ENCODE results near the gene ZBED1.

The ZBED1 gene

DNA sequence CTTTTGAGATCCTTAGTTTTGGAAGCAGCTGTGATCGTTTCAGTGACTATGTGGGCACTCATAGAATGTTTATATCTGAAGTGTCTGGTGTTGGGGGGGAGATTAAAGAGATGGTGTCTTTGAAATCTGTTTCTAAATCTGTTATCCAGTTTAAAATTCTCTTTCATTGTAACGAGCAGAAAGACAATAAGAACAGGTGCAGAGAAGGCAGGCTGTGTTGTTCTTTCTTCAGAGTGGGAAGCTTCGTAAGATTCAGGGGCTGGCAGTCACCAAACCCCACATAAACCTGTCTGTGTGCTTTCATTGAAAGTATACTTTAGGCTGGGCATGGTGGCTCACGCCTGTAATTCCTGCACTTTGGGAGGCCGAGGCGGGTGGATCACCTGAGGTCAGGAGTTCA, 16.3 kb upstream of the ZBED1 start:
- DNase-seq, result no peak

DNA sequence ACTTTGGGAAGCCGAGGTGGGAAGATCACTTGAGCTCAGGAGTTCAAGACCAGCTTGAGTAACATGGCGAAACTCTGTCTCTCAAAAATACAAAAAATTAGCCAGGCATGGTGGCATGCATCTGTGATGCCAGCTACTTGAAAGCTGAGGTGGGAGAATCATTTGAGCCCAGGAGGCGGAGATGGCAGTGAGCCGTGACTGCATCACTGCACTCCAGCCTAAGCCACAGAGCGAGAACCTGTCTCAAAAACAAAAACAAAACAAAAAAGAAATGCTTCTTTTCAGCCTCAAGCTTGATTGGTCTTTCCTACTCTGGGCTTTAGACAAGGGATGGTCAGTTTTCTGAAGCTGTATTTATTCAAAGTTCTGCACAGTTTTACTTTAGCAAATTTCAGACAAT, 15.8 kb upstream of the ZBED1 start:
- DNase-seq, result no peak

DNA sequence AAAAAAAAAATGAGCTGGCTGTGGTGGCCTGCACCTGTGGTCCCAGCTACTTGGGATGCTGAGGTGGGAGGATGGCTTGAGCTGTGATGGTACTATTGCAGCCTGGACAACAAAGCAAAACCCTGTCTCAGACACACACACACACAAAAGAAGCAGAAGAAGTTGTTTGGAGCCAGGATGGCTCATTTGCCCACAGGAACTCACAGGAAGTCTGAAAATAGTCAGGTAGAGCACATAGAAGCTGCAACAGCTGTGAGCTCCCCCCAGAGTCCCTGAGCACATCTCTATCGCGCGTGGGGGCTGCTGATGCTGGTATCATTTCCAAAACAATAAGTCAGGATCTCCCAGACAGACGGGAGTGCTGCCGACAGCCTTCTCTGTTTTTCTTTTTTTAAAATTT, 13.4 kb upstream of the ZBED1 start:
- no peak for DNase-seq

DNA sequence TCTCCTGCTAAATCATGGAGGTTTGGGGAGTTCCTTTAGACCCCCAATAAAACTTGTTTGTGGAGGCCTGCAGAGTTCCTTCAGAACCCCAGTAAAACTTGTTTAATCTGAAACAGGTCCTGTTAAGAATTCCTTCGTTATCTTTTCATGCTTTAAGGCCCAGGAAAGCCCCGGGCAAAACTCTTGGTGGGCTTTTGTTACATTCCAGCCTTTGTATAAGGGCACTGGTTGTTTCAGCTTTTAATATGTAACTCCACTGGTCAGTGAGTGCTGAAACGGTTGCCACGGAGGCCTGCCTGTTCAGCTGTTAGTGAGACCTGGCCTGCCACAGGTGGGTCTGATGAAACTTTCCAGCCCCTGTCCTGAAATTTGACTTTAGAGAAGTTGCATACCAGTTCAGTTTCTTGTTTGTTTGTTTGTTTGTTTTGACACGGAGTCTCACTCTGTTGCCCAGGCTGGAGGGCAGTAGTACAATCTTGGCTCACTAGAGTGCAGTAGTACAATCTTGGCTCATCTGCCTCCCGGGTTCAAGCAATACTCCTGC, 12.4 kb upstream of the ZBED1 start:
- no peak for DNase-seq

DNA sequence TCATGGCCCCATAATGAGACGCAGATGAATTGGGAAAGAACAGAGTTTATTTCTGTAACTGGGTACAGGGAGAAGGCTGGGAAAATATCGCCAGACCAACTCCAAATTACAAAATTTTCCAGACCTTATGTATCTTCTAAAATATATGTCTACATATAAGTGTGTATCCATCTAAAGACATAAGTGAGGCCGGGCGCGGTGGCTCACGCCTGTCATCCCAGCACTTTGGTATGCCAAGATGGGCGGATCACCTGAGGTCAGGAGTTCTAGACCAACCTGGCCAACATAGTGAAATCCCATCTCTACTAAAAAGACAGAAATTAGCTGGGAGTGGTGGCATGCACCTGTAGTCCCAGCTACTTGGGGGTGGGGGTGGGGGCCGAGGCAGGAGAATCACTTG, 11.7 kb upstream of the ZBED1 start:
- DNase-seq, result no peak

DNA sequence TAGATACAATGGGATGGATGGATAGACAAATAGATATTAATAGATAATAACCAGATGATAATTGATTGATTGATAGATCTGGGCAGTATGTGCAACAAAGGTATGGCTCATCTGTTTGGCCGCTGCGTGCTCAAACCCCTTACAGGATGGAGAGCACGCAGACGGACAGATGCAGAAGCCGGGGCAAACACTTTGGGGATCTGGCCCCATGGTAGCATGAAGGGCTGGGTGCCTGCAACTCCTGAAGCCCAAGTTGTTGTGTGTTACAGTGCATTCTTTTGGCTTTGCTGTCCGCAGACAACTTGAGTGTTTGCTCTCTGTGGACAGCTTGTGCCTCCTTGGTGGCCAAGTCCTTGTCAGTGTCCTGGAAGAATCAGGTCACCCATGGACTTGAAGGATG, 10.6 kb upstream of the ZBED1 start:
- no peak for DNase-seq

DNA sequence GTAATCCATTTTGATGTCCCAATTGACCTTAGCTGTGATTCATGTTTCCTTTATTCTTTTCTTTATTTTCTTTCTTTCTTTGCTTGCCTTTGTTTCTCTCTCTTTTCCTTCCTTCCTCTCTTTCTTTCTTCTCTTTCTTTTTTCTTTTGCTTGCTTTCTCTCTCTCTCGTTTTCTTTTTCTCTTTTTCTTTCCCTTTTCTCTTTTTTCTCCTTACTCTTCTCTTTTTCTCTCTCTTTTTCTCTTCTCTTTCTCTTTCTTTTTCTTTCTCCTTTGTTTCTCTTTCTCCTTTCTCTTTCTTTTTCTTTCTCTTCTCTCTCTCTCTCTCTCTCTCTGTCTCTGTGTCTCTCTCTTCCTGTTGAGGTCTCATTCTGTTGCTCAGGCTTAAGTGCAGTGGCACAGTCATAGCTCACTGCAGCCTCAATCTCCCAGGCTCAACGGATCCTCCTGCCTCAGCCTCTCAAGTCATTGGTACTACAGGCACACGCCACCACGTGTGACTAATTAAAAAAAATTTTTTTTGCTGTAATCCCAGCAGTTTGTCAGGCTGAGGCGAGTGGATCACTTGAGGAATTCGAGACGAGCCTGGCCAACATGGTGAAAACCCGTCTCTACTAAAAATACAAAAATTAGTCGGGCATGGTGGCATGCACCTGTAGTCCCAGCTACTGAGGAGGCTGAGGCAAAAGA, 8.0 kb upstream of the ZBED1 start:
- DNase-seq, result no peak

DNA sequence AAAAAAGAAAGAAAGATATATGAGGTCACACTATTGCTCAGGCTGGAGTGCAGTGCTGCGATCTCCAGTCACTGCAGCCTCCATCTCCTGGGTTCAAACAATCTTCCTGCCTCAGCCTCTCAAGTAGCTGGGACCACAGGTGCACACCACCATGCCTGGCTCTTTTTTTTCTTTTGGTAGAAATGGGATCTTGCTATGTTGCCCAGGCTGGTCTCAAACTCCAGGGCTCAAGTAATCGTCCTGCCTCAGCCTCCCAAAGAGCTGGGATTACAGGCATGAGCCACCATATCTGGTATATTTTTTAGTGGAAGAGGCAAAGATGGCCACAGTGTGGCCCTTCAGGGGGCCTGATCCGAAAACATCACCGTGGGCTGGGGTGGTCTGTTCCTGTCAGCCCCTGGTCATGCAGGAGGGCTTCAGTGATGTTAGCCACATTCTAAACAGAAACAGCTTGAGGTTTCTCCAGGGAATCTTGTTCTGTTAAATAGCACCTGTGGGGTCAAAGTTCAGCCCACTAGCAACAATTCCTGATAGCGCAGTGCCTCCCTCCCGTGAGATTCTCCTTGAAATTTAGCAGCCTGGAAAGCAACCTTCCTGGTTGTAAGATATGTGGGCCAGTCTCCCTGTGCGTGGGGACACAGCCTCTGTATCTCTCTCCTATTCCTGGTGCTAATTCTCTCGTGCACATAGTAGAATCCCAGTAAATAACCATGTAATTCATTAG, 7.3 kb upstream of the ZBED1 start:
- no peak for DNase-seq

DNA sequence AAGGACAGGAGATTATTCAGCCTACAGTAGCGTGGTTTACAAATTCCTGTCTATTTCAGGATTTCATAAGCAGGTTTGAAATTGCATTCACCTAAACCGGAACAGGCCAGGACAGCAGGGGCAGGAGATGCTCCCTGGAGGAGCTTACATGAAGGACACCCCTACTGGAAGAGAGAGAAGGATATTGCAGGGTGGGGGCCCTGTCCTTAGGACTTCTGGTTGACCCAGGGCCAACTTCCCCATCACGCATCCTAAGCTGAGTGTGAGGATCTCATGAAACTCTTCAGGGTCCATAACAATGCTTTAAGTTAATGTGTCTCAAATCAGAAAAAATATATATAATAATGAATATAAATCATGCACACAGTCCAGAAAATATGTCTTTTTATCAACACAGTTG, 6.4 kb upstream of the ZBED1 start:
- DNase-seq, result no peak

DNA sequence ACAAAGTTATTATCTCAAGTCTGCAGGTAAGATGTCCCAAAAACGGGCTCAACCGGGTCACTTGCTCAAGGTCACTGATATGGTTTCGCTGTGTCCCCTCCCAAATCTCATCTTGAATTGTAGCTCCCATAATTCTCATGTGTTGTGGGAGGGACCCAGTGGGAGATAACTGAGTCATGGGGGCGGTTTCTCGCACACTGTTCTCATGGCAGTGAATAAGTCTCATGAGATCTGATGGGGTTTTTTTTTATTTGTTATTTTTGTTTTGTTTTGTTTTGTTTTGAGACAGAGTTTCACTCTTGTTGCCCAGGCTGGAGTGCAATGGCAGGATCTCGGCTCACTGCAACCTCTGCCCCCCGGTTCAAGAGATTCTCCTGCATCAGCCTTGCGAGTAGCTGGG, 4.6 kb upstream of the ZBED1 start:
- peak; percentile 56 for DNase-seq

DNA sequence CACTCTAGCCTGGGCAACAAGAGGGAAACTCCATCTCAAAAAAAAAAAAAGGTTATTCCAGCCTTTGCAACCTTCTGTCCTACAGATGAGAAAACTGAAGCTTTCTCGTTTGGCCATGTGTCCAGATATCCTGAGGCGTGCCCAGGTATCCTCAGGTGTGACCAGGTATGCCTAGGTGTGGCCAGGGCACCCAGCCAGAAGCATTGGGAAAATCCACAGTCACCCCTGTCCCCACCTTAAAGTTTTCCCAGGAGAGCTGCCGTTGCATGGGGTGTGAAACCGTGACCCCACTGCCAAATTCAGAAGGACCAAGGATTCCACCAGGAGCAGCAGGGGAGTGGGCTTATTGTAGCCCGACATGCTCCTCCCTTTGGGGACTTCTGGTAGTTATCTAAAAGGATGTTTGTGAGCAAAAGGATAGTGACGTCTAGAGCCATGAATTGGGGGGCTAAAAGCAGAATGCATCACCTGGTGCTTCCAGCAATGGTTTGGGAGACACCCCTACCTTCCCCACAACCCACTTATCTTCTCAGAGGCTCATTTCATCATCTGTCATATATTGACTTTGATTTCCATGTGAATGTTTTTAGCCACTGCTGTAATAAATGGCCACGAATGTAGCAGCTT, 4.0 kb upstream of the ZBED1 start:
- DNase-seq, result no peak

DNA sequence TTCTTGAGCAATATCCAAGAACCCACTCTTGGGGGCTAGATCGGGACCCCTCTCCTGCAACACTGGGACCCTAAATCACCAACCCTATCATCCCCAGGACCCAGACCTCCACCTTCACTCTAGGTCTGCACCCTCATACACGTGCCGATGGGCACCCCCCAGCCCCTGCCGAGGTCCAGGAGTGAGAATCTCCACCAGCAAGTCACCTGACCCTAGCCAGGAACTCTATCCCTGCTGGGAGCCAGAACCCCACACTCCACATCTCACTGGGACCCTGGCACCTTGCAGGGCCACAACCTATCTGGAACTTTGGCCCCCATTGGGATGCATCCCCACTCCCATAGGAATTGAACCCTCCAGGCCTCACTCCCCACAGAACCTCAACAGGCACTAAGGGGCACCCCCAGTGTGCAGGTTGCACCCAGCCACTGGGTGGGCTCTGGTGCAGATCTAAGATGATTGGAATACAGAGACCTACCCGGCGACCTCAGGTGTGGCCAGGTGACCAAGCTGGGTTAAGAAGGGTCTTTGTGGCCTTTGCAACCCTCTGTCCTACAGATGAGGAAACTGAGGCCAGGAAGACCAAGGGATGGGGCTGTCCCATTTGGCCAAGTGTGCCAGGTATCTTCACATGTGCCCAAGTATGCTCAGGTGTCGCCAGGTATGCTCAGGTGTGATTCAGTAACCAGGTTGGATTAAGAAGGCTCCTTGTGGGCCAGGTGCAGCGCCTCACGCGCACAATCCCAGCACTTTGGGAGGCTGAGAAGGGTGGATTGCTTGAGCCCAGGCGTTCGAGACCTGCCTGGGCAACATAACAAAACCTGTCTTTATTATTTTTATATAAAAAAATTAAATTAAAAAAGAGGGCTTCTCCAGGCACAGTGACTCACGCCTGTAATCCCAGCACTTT, 3.1 kb upstream of the ZBED1 start:
- DNase-seq, result no peak

DNA sequence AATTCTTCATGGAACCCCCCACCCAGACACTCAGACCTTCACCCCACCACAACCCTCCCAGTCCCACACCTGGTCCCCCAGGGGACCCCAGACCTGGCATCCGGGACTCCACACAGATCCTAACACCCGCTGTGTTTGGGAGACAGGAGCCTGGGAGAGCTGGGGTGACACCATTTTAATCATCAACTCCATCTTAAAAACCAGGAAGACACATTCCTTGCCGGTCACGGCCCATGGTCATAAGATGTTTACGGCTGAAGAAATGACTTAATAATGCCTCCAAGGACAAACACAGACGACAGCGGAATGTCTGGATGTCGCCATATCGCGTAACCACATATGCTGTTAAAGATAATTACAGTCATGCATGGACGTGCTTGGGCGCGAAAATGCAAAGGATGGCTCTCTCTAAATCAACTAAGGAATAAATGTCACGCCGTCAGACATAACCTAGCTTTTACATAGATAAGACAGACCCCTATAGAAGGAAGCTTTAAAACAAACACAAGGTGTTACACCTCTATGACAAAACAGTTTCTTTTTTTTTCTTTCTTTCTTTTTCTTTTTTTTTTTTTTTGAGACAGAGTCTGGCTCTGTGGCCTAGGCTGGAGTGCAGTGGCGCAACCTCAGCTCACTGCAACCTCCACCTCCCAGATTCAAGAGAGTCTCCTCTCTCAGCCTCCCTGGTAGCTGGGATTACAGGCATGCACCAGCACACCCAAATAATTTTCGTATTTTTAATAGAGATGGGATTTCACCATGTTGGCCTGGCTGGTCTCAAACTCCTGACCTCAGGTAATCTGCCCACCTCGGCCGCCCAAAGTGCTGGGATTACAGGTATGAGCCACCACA, 2.1 kb upstream of the ZBED1 start:
- DNase-seq, result peak; percentile 59

DNA sequence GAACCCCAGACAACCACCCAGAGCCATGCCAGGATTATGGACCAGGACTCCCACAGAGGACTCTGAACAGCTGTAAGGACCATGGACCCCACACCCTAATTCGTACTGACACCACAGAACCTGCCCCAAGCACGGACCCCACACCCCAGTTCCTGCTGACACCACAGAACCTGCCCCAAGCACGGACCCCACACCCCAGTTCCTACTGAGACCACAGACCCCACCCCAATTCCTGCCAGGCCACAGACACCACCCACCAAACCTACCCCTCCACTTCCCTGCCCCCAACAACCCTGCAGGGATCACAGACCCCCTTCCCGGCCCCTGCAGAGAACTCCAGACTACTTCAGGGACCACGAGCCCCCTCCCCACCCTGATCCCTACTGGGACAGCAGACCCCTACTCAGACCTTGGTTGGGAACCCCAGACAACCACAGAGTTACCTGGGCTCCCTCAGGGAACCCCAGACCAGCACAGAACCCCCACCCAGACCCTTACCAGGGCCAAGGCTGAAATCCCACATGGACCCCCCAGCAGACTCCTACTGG, 1.4 kb upstream of the ZBED1 start:
- DNase-seq, result no peak

DNA sequence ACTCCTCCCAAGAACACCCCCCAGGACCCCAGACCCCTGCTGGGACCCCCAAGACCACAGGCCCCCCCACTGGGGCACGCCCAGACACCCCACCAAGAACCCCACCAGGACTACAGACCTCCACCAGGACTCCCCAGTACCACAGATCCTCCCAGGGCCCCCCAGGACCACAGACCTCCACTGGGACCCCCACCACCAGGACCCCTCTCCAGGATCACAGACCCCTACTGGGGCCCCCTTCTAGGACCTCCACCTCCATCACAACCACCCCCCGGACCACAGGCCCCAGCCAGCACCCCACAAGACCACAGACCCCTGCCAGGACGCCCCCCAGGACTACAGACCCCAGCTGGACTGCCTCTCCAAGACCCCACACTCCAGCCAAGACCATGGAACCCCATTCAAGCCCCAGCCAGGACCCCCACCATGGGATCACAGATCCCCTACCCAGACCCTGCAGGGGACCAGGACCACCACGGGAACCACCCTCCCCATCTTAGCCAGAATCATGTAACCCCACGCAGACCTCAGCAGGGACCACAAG, 855 bp upstream of the ZBED1 start:
- no peak for DNase-seq

DNA sequence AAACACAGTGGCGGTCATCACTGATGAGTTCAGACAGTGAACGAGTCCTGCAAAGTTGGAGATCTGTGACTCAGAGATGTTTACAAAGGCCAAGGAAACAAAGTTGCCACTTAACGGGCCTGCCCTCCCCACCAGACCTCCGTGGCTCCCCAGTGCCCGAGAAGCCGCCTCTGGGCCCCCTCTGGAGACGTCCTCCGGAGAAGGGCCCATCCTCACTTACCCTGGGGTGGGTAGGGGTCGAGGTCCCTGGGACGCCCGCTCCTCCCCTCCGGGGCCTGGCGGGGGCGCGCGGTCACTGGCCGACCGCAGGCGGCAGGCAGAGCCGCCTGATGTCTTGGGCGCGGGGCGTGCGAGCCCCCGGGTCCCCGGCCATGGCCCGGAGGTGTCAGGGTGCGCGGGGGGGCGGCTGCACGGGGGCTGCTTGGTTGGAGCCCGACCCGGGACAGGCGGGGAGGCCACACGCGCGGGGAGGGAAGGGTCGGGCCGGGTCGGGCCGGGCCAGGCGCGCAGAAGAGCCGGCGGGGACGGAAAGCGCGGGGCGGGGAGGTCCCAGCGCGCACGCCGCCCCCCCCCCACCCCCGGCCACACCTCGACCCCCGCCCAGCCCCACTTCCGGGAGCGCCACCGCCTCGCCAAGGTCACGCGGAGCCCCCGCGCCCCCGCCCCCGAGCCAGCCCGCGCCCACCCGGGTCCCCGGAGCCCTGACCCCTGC, 529 bp downstream of the ZBED1 start:
- DNase-seq, result peak; percentile 50

DNA sequence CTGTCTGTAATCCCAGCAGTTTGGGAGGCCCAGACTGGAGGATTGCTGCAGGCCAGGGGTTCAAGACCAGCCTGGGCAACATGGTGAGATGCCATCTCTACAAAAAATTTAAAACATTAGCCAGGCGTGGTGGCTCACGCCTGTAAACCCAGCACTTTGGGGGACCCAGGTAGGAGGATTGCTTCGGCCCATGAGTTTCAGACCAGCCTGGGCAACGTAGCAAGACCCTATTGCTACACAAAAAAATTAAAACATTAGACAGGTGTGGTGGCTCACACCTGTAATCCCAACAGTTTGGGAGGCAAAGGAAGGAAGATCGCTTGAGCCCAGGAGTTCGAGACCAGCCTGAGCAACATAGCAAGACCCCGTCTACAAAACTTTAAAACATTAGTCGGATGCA, 1.3 kb downstream of the ZBED1 start:
- no peak for DNase-seq

DNA sequence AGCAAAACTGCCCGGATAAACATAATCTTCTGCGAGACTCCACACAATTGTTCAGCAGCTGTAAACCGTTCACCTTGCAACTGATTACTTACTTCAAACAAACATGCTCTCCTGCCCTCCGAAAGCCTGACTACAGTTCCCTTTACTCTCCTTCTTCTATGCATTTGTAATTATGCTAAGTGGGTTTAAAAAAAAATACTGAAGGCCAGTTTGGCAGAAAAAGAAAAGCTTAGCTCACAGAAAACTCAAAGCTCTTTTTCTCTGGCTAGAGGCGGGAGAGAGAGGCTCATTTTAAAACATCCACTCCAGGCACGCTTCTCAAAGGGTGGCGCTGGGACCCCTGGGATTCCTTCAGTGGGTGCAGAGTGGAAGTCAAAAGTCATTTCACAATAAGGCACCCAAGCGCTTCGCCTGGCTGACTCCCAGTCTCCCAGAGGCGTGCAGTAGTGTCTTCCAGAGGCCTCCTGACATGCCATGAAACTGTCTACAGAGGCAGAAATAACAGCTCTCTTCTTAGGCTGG, 1.9 kb downstream of the ZBED1 start:
- DNase-seq, result peak; percentile 26

DNA sequence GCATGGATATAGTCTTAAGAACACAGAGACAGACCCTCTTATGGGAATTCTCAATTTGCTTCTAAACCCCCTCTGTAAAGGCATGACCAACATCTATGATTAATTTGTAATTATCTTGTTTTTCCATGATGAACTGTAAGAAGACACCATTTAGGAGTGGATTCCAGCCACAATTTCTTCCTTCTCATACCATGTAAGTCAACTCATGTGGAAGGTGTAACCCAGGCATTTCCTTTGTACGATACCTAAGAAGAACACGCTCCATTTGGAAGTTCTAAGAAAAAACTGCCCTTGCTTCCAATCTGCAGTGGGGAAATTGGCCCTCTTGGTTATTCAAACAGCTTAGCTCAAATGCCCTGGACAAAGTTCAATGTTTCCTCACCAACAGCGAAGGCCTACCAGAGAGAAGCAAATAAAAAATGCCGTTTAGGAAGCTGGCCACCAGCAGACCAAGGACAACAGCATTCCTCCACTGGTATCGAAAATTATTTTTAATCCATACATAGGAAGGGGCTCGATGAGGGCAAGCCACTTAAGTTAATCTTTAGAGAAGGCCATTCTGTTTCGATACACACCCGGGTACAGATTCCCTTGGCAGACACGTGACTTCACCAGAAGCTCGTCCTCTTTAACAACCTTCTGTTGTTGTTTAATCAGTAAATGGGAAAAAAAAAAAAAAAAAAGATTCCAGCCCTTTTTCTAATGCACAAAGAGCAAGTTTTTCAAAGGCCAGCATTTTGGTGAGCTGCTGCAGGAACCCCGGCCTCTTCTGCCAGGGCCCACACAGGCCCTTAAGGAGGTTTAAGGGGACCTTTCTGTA, 2.6 kb downstream of the ZBED1 start:
- DNase-seq, result no peak

DNA sequence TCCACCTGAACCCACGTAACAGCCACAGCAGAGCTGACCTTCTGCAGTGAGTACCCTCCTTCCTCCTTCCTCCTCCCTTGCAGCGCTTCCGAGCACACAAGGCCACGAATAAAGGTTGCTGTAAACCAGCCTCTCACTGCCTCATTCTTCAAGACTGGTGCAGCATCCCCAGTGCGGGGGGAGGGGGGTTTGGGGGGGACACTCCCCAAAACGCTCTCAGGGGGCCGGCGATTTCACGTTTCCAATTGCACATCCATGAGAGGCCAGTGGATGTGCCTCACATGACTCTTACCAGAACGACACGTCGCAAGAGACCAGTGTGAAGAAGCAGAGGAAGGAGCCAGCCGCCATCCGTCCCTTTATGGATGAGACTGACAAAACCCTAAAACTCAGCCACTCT, 5.2 kb downstream of the ZBED1 start:
- DNase-seq, result no peak
